Endometrial microvascular endothelial cells (primary cell): ENCODE results near the gene SOCS7. TPM values are rescaled to one million over a fixed set of nuclear protein-coding genes. Genes with fewer than 3 reads are reported as not detected.

Experiments
- in situ Hi-C: cut with HindIII; loops from 2 replicates; pipeline ENCODE4 v1.10.0; 2017; ENCODE audit warnings: low sequenced_read_pairs, low pct_unique_long_range_greater_than_20kb; ENCODE audit errors: inconsistent ontology term
- total RNA-seq: library from RNA; depleted of rRNA; stranded (reverse); fragments of >200 nt; gene quantifications from one replicate; pipeline ENCODE4 v1.2.3, GENCODE V29; 2015; ENCODE audit errors: inconsistent ontology term

The SOCS7 gene
- total RNA-seq, 1 donor from 2014 or later: 12.4 TPM

DNA sequence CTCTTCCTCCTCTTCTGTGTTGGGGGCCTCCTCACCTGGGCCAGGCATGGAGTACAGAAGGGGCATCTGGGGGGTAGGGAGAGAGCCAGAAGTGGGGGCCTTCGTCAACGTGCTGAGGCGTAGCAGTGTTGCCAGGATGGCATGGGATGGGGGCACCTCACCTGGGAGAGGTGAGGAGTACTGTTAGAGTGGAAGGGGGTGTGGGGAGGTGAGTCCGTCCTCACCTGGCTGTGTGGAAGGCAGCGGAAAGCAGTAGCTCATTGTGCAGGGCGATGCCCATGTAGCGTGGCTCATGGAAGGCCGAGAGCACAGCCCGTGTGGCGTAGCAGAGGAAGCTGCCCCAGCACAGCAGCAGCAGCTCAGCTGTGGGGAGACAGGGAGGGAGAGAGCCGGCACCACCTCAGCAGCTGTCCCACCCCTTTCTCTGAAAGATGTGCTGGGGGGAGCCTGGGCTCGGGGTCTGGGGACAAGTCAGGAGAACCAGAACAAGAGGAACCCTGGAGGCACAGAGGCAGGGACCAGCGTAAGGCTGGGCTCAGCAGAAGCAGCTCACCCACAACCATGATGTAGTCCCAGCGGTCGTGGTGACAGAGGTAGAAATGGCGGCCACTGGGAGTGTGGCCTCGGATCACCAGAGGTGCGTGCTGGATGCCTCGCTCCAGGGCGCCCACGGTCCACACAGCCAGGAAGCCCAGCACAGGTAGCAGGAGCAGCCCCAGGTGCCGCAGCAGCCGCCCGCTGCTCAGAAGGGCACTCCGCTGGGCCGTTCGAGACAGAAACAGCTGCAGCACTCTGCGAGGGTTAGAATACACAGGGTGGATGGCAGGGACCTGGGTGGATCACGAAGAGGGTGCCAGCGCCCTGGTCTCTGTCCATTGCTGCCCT is 16.9 kb upstream of the SOCS7 start:
- in situ Hi-C loops: no loop called here

GRCh38 chr17:38336838-38337237 is 14.8 kb upstream of the SOCS7 start:
- in situ Hi-C loops: no loop called here

- in situ Hi-C loops: no loop called here
Observed at GRCh38 chr17:38338053-38338452, 13.6 kb upstream of the SOCS7 start.

- in situ Hi-C loops: no loop called here
Observed at GRCh38 chr17:38338535-38338934, 13.1 kb upstream of the SOCS7 start.

DNA sequence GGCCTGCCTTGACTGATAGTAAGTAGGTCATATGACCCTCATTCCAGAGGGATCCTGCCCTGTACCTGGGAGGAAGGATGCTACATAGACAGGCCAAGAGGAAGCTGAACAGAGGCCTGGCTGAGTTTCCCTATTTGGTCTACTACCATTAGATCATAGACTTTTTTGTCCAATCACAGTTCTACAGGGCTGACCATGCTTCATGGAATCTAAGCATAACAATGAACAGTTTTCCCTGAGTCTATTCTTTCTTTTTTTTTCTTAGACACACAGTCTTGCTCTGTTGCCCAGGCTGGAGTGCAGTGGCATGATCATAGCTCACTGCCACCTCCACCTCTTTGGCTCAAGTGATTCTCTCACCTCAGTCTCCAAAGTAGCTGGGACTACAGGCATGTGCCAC is 11.8 kb upstream of the SOCS7 start:
- in situ Hi-C loops: no loop called here

- in situ Hi-C loops: no loop called here
Observed at GRCh38 chr17:38341035-38341721, 10.5 kb upstream of the SOCS7 start.

DNA sequence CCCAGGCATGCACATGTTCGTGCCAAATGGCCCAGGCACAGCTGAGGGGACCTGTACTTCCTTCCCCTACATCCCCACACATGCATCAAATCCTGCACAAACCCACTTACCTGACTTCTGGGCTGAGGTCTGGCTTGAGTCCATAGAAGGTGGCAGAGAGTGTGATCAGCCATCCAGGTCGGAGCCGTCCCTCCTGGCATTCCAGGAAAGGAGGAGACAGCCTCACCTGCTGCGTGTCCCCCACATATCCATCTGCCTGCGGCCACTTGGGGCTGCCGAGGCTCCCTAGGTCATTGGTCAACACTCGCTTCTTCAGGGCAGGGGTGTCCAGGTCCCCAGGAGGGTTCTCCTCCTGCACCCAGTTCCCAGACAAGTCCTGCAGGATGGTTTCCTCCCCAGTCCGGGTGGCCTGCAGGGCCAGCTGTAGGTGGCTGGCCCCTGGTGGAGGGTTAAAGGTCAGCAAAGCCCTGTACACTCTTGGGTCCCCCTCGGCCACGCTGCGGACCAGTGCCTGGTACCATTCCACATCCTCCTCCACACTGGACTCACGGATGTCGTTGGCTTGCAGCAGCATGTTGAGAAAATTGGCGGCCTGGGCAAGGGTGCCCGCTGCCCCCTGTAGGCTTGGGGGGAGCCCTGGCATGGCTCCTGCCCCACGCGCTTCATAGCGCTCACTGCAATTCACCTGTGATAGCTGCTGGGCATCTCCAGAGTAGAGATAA is 8.6 kb upstream of the SOCS7 start:
- in situ Hi-C loops: no loop called here

- in situ Hi-C loops: no loop called here
Observed at GRCh38 chr17:38343608-38344419, 7.8 kb upstream of the SOCS7 start, which contains the start of gene GPR179. GPR179 (minus strand) TSS chr17:38343956; CDS start chr17:38343789, 167 bp downstream.

DNA sequence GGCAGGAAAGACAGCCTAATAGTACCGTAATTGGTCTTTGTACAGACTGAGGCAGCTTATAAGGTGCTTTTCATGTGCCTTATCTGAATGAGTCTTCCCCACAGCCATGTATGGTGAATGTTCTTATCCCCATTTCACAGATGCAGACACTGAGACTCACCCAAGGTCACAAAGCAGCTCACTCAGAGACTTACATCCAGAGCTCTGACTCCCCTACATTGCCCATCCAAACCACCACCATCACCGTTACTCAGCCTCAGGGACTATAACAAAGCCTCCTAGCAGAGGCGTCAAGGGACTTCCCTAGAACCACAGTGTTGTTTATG is 7.3 kb upstream of the SOCS7 start:
- in situ Hi-C loops: no loop called here

DNA sequence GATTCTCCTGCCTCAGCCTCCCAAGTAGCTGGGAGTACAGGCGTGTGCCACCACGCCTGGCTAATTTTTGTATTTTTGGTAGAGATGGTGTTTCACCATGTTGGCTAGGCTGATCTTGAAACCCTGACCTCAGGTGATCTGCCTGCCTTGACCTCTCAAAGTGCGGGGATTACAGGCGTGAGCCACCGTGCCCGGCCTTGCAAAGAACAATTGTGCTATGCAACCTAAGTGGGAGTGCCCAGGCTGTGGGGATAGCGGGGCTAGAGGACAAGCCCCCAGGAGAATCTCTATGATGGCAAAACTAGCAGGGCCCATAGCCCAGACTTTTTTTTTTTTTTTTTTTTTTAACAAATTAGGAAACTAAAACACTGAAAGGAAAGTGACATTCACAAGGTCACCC is 5.9 kb upstream of the SOCS7 start:
- in situ Hi-C loops: no loop called here

DNA sequence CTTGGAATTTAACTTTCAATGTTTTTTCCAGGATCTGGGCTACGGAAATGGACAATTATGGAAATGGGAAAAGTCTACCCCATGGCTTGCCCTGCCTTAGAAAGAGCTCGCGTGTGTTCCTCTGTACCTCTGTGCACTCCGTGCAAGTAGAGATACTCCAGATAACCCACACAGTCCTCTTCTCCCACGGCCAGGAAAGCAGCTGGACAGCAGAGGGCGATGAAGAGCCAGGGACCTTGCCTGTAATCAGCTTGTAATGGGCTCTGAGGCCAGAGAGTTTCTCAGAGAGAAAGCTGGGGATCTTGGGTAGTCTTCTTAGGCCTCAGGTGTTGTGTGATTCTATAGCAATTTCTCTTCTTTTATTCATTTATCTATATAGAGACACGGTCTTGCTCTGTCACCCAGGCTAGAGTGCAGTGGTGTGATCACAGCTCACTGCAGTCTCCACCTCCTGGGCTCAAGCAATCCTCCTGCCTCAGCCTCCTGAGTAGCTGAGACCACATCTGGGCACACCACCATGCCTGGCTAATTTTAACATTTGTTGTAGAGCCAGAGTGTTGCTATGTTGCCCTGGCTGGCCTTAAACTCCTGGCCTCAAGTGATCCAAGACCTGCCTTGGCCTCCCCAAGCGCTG is 2.4 kb upstream of the SOCS7 start:
- in situ Hi-C loops: no loop called here

DNA sequence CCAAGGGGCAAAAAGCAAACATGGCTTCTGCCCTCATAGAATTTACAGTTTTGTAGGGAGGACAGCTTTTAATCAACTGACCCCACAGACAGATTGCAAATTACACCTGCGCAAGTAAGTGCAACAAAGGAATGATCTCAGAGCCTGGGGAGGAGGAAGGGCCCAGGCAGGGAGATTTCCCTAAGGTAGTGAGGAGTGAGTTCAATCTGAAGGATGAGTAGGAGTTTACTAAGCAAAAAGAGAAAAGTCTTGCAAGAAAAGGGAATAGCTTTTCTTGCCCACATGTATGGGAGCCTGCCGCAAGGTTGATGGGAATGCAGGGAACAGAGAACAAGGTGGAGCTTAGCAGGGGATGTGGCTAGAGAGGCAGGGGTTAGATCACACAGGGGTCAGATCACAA is 1.6 kb upstream of the SOCS7 start:
- in situ Hi-C loops: no loop called here

GRCh38 chr17:38352245-38353085 is 821 bp downstream of the SOCS7 start:
- in situ Hi-C loops: no loop called here

DNA sequence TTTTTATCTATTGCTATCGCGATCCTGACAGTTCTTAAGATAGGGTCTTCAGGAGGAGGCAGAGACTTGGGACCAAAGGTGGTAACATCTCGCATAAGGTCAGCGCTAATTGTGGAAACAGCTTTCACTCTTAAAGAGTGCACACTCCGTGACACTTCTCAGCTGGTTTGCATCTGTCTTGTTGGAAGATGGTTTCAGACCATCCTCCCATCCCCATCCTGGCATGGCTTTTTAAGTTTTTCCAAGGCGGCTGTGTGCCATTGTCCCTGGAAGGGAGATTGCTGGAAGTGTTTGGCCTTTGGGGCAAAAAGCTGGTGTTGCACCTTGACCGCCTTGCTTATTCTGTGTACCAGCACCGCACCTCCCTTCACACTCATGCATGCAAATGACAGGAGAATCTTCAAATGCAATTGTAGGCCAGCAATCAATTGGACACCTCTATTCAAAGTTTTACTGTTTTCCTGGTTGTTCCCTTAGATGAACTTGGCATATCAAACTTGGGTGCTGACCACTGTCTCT is 1.5 kb downstream of the SOCS7 start:
- in situ Hi-C loops: no loop called here

DNA sequence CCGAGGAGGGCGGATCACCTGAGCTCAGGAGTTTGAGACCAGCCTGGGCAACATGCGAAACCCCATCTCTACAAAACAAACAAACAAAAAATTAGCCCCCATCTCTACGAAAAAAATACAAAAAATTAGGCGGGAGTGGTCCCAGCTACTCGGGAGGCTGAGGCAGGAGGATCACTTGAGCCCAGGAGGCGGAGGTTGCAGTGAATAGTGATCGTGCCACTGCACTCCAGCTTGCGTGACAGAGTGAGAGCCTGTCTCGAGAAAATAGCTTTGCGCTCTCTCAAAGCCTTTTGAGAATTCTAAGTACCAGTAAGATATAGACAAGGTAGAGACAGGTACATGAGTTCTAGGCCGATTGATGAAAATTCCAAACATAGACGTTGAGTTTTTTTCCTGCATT is 2.0 kb downstream of the SOCS7 start:
- in situ Hi-C loops: no loop called here

GRCh38 chr17:38354466-38354865 is 2.8 kb downstream of the SOCS7 start:
- in situ Hi-C loops: no loop called here

DNA sequence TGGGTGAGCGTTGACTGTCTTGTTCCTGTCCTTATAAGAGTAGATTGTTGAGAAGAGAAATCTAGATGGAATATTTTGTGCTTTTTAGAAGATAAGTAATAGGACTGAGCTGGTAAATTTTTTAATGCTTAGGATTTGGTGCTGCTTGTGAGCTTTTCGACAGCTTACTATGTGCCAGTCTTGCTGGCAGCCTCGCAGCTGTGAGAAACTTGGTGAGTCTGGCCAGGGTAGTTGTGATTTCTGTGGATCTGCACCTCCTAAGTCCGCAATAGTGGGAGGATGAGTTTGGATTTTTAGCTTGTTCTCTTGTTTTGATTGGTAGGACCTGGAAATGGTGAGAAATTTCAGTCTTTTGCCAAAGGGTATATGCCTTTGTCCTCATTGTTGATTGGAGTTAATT is 3.6 kb downstream of the SOCS7 start:
- in situ Hi-C loops: no loop called here
